PC-9 (cell line): ENCODE results near the gene RAB11FIP2.

Experiments
- EZH2 ChIP-seq: fragments of 200-600 bp; sonication (generic); IDR thresholded peaks from 2 replicates; pipeline ENCODE4 v1.8.0; 2017; ENCODE audit warnings: antibody characterized with exemption, low read depth
- TF ChIP-seq, protein P1 (sequence below): fragments of 200-600 bp; sonication (generic); conservative IDR thresholded peaks from 2 replicates; pipeline ENCODE4 v1.6.1; 2017; ENCODE audit warnings: mixed run types, antibody characterized with exemption, mild to moderate bottlenecking, moderate library complexity

GRCh38 chr10:117955176-117955575 is 91.6 kb downstream of the RAB11FIP2 start:
- TF ChIP-seq, protein P1, sequence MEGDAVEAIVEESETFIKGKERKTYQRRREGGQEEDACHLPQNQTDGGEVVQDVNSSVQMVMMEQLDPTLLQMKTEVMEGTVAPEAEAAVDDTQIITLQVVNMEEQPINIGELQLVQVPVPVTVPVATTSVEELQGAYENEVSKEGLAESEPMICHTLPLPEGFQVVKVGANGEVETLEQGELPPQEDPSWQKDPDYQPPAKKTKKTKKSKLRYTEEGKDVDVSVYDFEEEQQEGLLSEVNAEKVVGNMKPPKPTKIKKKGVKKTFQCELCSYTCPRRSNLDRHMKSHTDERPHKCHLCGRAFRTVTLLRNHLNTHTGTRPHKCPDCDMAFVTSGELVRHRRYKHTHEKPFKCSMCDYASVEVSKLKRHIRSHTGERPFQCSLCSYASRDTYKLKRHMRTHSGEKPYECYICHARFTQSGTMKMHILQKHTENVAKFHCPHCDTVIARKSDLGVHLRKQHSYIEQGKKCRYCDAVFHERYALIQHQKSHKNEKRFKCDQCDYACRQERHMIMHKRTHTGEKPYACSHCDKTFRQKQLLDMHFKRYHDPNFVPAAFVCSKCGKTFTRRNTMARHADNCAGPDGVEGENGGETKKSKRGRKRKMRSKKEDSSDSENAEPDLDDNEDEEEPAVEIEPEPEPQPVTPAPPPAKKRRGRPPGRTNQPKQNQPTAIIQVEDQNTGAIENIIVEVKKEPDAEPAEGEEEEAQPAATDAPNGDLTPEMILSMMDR, result no peak
- no peak for TF ChIP-seq EZH2
